H4 (cell line): ENCODE measurements around the gene UVRAG. TPM values are rescaled to one million over a fixed set of nuclear protein-coding genes. Genes with fewer than 3 reads are reported as not detected.

Experiments
- DNase-seq: peaks from one replicate; pipeline ENCODE4 v3.0.0-alpha.2; 2015; ENCODE audit warnings: low spot score
- total RNA-seq: library from RNA; depleted of rRNA; stranded (reverse); fragments of >200 nt; shearing (Covaris generic); gene quantifications from 2 replicates; pipeline ENCODE4 v1.2.3, GENCODE V29; 2014; rRNA removed

Gene UVRAG
- total RNA-seq: 10.0 and 21.8 TPM in 2 replicates

- peak; percentile 99 for DNase-seq
Observed at GRCh38 chr11:75814677-75815344, at the start of gene UVRAG. TSS of gene UVRAG (plus strand) at chr11:75815210. CDS start at chr11:75815408, 198 bp downstream.

- no peak for DNase-seq
Observed at GRCh38 chr11:75766443-75767227, 48.4 kb upstream of the UVRAG start.

- no peak for DNase-seq
Observed at GRCh38 chr11:75767228-75767572, 47.8 kb upstream of the UVRAG start.

GRCh38 chr11:75767793-75768111 lies 47.3 kb upstream of the UVRAG start:
- no peak for DNase-seq

- peak; percentile 48 for DNase-seq
Observed at GRCh38 chr11:75768112-75768908, 46.7 kb upstream of the UVRAG start, which contains the start of gene DGAT2. TSS of gene DGAT2 (plus strand) at chr11:75768778. CDS start at chr11:75768992, 214 bp downstream.

- no peak for DNase-seq
Observed at GRCh38 chr11:75768909-75769771, 45.9 kb upstream of the UVRAG start.

GRCh38 chr11:75770102-75770501 lies 44.9 kb upstream of the UVRAG start:
- DNase-seq: no peak

GRCh38 chr11:75771646-75772410 lies 43.2 kb upstream of the UVRAG start:
- no peak for DNase-seq

GRCh38 chr11:75773595-75774353 lies 41.2 kb upstream of the UVRAG start:
- no peak for DNase-seq

GRCh38 chr11:75775056-75775455 lies 40.0 kb upstream of the UVRAG start:
- DNase-seq: no peak

- no peak for DNase-seq
Observed at GRCh38 chr11:75776546-75776945, 38.5 kb upstream of the UVRAG start.

- DNase-seq: no peak
Observed at GRCh38 chr11:75777461-75778110, 37.4 kb upstream of the UVRAG start.

GRCh38 chr11:75778962-75779361 lies 36.0 kb upstream of the UVRAG start:
- DNase-seq: no peak

GRCh38 chr11:75779960-75780359 lies 35.0 kb upstream of the UVRAG start:
- DNase-seq: no peak

GRCh38 chr11:75780888-75781287 lies 34.1 kb upstream of the UVRAG start:
- DNase-seq: no peak

GRCh38 chr11:75781296-75781695 lies 33.7 kb upstream of the UVRAG start:
- DNase-seq: no peak

- DNase-seq: no peak
Observed at GRCh38 chr11:75781831-75782230, 33.2 kb upstream of the UVRAG start.

GRCh38 chr11:75782540-75783263 lies 32.3 kb upstream of the UVRAG start:
- DNase-seq: no peak
